ENCODE results near the gene GRM6.

DNA sequence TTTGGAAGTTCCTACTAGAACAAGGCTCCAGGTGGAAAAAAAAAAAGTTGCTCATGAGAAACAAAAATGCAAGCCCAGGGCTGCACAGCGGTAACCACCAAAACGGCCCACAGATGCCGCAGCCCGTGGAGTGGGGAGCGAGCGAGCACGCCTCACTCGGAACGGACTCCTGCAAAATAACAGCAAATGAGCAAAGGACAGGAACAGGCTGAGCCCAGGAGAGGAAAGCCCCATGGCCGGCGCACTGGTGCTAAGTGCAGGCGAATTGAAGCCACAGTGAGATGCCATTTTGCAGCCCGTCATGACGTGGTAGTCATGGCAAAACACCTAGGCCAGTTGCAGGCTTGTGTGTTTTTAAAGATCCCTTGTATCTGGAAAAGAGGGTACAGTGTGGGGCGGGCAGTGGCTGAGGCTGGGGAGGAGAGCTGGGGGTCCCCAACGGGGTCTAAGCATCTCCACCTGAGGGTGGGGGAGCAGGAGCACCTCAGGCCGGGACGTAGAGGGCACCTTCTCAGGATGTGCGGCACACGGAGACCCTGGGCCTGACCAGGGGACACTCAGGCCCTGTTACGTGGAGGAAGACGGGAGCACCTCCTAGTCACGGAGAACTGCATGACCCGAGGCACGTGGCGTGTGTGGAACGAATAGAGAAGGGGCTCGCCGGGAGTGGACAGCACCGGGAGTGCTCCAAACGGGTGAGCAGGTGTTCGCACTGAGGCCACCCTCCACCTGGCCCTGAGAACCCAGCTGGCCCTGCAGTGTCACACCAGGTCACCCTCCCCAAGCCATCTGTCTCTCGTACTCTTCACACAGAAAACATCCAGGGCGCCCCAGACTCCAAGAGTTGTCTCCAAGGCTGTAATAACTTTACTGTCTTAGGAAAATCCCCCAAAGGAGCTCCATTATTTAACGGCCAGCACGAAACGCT lies 10.7 kb downstream of the GRM6 start:
- TF ChIP-seq, protein P1, sequence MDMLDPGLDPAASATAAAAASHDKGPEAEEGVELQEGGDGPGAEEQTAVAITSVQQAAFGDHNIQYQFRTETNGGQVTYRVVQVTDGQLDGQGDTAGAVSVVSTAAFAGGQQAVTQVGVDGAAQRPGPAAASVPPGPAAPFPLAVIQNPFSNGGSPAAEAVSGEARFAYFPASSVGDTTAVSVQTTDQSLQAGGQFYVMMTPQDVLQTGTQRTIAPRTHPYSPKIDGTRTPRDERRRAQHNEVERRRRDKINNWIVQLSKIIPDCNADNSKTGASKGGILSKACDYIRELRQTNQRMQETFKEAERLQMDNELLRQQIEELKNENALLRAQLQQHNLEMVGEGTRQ (CRISPR knock-in tag; IDR thresholded peaks at IDR 0.05): no peak
- no peak for TF ChIP-seq RFX5 (IDR thresholded peaks at IDR 0.05; ENCODE audit: low read depth, low read length)

All from K562 (cell line).